HG02885 (cell line): ENCODE measurements around the gene C7.
"Not testable (repeated sequence)": the region's sequence is repeated elsewhere in the genome, so short reads cannot be mapped to it uniquely, and the experiment has no call there.

Experiments used
- ATAC-seq: cut with Tn5 transposase; IDR thresholded peaks from one replicate; pipeline ENCODE4 v1.9.1; 2021; ENCODE audit warnings: mild to moderate bottlenecking; ENCODE audit not compliant: unreplicated experiment, poor library complexity

Gene C7

GRCh38 chr5:40909264-40909663, at the start of gene C7:
Gene C7, plus strand, starts transcription at chr5:40909497. Its CDS starts 114 bp downstream, at chr5:40909611.
- no peak for ATAC-seq

- ATAC-seq: no peak
Observed at GRCh38 chr5:40860711-40861110, 48.6 kb upstream of the C7 start.

GRCh38 chr5:40865004-40865403, 44.3 kb upstream of the C7 start:
- not testable (repeated sequence) for ATAC-seq

- ATAC-seq: no peak
Observed at GRCh38 chr5:40866844-40867243, 42.5 kb upstream of the C7 start.

GRCh38 chr5:40869384-40869783, 39.9 kb upstream of the C7 start:
- ATAC-seq: no peak

GRCh38 chr5:40871177-40871576, 38.1 kb upstream of the C7 start:
- no peak for ATAC-seq

GRCh38 chr5:40872253-40872652, 37.0 kb upstream of the C7 start:
- not testable (repeated sequence) for ATAC-seq

GRCh38 chr5:40873286-40873880, 35.9 kb upstream of the C7 start:
- no peak for ATAC-seq

- ATAC-seq: no peak
Observed at GRCh38 chr5:40875958-40876357, 33.3 kb upstream of the C7 start.

- no peak for ATAC-seq
Observed at GRCh38 chr5:40877371-40877988, 31.8 kb upstream of the C7 start.

GRCh38 chr5:40879163-40879942, 29.9 kb upstream of the C7 start:
- ATAC-seq: peak; percentile 65

GRCh38 chr5:40882291-40882690, 27.0 kb upstream of the C7 start:
- ATAC-seq: no peak

- not testable (repeated sequence) for ATAC-seq
Observed at GRCh38 chr5:40883051-40883450, 26.2 kb upstream of the C7 start.

- ATAC-seq: not testable (repeated sequence)
Observed at GRCh38 chr5:40895440-40896425, 13.6 kb upstream of the C7 start.

GRCh38 chr5:40904205-40904993, 4.9 kb upstream of the C7 start:
- ATAC-seq: peak; percentile 96

GRCh38 chr5:40904994-40905306, 4.3 kb upstream of the C7 start:
- ATAC-seq: no peak

GRCh38 chr5:40906351-40906751, 2.9 kb upstream of the C7 start:
- no peak for ATAC-seq

GRCh38 chr5:40909723-40910122, 426 bp downstream of the C7 start:
- no peak for ATAC-seq

- no peak for ATAC-seq
Observed at GRCh38 chr5:40911266-40911665, 2.0 kb downstream of the C7 start.

GRCh38 chr5:40914835-40915234, 5.5 kb downstream of the C7 start:
- ATAC-seq: no peak
